Nephron progenitor cell (in vitro differentiated cells): ENCODE measurements around the gene TMCO1.
"Not testable (repeated sequence)": the region's sequence is repeated elsewhere in the genome, so short reads cannot be mapped to it uniquely, and the experiment has no call there.

Source experiments
- DNase-seq: peaks from one replicate; pipeline ENCODE4 v3.0.0; 2021
- H3K27ac Mint-ChIP-seq: 2 replicates; pipeline ENCODE4 v1.8.0; 2021; ENCODE audit warnings: mild to moderate bottlenecking, moderate library complexity, mixed read lengths
- H3K27me3 Mint-ChIP-seq: 2 replicates; pipeline ENCODE4 v1.8.0; 2021; ENCODE audit warnings: mild to moderate bottlenecking, low read depth, mixed read lengths; ENCODE audit not compliant: poor library complexity
- H3K36me3 Mint-ChIP-seq: 2 replicates; pipeline ENCODE4 v1.8.0; 2021; ENCODE audit warnings: low read depth, mixed read lengths
- H3K4me1 Mint-ChIP-seq: 2 replicates; pipeline ENCODE4 v1.8.0; 2021; ENCODE audit warnings: mixed read lengths
- H3K4me3 Mint-ChIP-seq: 2 replicates; pipeline ENCODE4 v1.8.0; 2021; ENCODE audit warnings: mild to moderate bottlenecking, moderate library complexity, mixed read lengths
- H3K9me3 Mint-ChIP-seq: 2 replicates; pipeline ENCODE4 v1.8.0; 2021; ENCODE audit warnings: mild to moderate bottlenecking, moderate library complexity, mixed read lengths
- CTCF ChIP-seq: fragments of 200-600 bp; sonication (generic); IDR thresholded peaks from 2 replicates; pipeline ENCODE4 v1.5.0; 2021; ENCODE audit warnings: antibody characterized with exemption

TMCO1 gene

GRCh38 chr1:165768513-165769394 is at the start of gene TMCO1:
Gene TMCO1 (minus strand): TSS chr1:165768868. CDS start chr1:165768751, 117 bp downstream.
- H3K4me3 Mint-ChIP-seq: peak within 1 kb of the TSS; percentile 98

GRCh38 chr1:165816826-165817497 is 48.3 kb upstream of the TMCO1 start:
- TF ChIP-seq CTCF: no peak
- Mint-ChIP-seq H3K4me3 (no peak overlapping the region), H3K9me3 (no peaks in the 10 kb centered on the region), H3K27me3 (no peaks in the 10 kb centered on the region), H3K4me1 (no peaks in the 10 kb centered on the region), H3K27ac (no peak overlapping the region), H3K36me3 (no peaks in the 10 kb centered on the region)
- DNase-seq: no peak

More at GRCh38 chr1:165768513-165769394, at the start of gene TMCO1:
- Mint-ChIP-seq H3K9me3 (no peaks in the 10 kb centered on the region), H3K27ac (peak within 1 kb of the TSS; percentile 97), H3K27me3 (peaks cover 2% of the 10 kb centered on the region), H3K36me3 (peaks cover 51% of the 10 kb centered on the region), H3K4me1 (peaks cover 39% of the 10 kb centered on the region)
- peak; percentile 88 for DNase-seq
- TF ChIP-seq CTCF: no peak

- no peak for DNase-seq
- Mint-ChIP-seq H3K36me3 (no peaks in the 10 kb centered on the region), H3K4me1 (no peaks in the 10 kb centered on the region), H3K4me3 (no peak overlapping the region), H3K27me3 (no peaks in the 10 kb centered on the region), H3K9me3 (no peaks in the 10 kb centered on the region), H3K27ac (no peak overlapping the region)
- TF ChIP-seq CTCF: no peak
Observed at GRCh38 chr1:165816157-165816556, 47.5 kb upstream of the TMCO1 start.

GRCh38 chr1:165815725-165816124 is 47.1 kb upstream of the TMCO1 start:
- Mint-ChIP-seq H3K4me1 (no peaks in the 10 kb centered on the region), H3K27ac (no peak overlapping the region), H3K4me3 (no peak overlapping the region), H3K36me3 (no peaks in the 10 kb centered on the region), H3K9me3 (no peaks in the 10 kb centered on the region), H3K27me3 (no peaks in the 10 kb centered on the region)
- no peak for DNase-seq
- TF ChIP-seq CTCF: no peak

- no peaks in the 10 kb centered on the region for H3K36me3 Mint-ChIP-seq
- H3K4me3 Mint-ChIP-seq: no peak overlapping the region
- H3K27me3 Mint-ChIP-seq: peaks cover 3% of the 10 kb centered on the region
- no peaks in the 10 kb centered on the region for H3K4me1 Mint-ChIP-seq
- TF ChIP-seq CTCF: no peak
- peaks cover 13% of the 10 kb centered on the region for H3K9me3 Mint-ChIP-seq
- no peak overlapping the region for H3K27ac Mint-ChIP-seq
- no peak for DNase-seq
Observed at GRCh38 chr1:165807613-165808012, 38.9 kb upstream of the TMCO1 start.

GRCh38 chr1:165804513-165804912 is 35.8 kb upstream of the TMCO1 start:
- H3K4me3 Mint-ChIP-seq, H3K36me3 Mint-ChIP-seq, H3K27me3 Mint-ChIP-seq, DNase-seq, H3K27ac Mint-ChIP-seq, H3K4me1 Mint-ChIP-seq: not testable (repeated sequence)
- H3K9me3 Mint-ChIP-seq: peaks cover 40% of the 10 kb centered on the region
